NCI-H460 (cell line): Measurements from ENCODE around the gene DAP. TPM values are rescaled to one million over a fixed set of nuclear protein-coding genes. Genes with fewer than 3 reads are reported as not detected.
"Not testable (repeated sequence)": the region's sequence is repeated elsewhere in the genome, so short reads cannot be mapped to it uniquely, and the experiment has no call there.

Experiments used
- DNase-seq: peaks from one replicate; pipeline ENCODE4 v3.0.0-alpha.2; 2016; ENCODE audit warnings: low read depth; ENCODE audit errors: extremely low read depth
- total RNA-seq: library from RNA; depleted of rRNA; stranded (reverse); fragments of >200 nt; shearing (Covaris generic); gene quantifications from 2 replicates; pipeline ENCODE4 v1.2.3, GENCODE V29; 2014

The DAP gene
- total RNA-seq, 1 experiment from 2014 or later = 10.8 TPM

DNA sequence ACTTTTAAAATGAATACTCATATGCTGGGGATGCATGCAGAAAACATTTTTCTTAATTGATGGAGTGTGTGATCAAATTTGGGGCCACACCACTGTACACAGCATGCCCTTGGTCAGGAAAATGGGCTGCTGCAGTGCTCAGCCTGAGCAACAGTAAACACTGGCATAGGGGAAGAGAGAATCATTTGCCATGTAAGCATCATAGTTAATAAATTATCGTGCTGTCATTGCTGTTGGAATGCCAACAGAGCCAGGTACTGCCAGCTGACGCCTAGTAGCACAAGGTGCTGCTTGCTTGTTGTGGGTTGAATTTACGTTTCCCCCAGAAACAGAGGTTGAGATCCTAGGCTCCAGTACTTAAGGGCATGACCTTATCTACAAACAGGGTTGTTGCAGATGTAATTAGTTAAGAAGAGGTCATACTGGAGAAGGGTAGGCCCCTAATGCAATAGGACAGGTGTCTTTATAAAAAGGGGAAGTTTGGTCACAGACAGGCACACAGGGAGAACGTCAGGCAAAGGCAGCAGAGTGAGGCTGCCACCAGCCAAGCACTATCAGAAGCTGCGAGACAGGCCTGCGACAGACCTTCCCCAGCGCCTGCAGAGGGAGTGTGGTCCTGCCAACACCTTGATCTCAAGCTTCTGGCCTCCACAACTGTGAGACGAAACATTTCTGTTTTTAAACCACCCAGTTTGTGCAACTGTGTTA lies 25.3 kb downstream of the DAP start:
- no peak for DNase-seq

- no peak for DNase-seq
Measured at GRCh38 chr5:10734832-10735523, 26.1 kb downstream of the DAP start.

- DNase-seq = no peak
Measured at GRCh38 chr5:10734037-10734709, 26.9 kb downstream of the DAP start.

DNA sequence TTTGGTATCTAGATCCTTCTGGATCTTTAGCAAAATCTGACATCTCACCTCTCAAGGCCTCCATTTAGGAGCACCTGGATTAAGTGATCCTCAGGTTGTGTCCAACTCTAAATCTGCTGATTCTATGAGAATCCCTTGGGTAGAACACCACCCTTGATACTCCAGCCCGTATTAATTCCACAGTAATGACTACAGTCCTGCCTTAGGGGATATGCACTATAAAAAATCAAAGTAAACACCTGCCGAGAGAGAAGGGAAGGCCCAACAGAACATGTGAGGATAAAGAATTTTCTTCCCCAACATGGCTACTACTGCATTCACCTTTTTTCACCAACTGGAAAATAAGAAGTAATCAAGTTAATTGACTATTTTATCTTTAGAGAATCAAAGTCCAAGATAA lies 27.6 kb downstream of the DAP start:
- no peak for DNase-seq

DNA sequence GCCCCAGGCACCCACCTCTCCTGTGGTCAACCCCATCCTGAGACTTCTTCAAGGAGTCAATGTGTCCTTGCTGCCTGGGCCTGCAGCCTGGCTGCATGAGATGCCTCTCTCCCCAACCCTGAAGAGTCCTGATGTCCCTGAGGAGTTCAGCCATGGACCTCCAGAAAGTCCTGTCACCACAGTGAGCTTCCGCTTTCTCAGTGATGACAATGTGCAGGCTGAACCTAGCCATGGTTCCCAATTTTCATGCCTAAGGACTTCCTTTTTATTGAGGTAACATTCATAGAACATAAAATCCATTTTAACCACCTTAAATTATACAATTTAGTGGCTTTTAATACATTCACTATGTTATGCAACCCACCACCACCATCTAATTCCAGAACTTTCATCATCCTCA lies 29.1 kb downstream of the DAP start:
- no peak for DNase-seq

- no peak for DNase-seq
Measured at GRCh38 chr5:10730043-10730351, 31.0 kb downstream of the DAP start.

- no peak for DNase-seq
Measured at GRCh38 chr5:10729320-10730042, 31.6 kb downstream of the DAP start.

DNA sequence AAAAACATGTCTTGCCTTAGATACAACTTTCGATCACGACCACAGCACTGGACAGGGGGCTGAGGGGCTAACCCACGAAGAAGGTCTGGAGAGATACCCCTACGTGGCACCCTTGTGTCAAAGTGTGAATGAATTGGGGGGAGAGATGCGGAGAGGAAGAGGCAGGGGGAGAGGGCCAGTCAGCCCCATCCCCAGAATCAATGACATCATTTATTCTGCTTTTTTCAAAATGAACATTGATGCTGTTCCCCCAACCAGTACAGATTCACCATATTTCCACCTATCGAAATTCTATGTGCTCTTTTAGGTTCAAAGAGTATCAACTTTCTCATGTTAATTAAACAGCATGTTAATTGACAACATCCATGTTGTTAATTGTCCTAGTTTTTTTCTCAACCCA lies 32.4 kb downstream of the DAP start:
- no peak for DNase-seq

GRCh38 chr5:10727861-10728260 lies 33.2 kb downstream of the DAP start:
- no peak for DNase-seq

DNA sequence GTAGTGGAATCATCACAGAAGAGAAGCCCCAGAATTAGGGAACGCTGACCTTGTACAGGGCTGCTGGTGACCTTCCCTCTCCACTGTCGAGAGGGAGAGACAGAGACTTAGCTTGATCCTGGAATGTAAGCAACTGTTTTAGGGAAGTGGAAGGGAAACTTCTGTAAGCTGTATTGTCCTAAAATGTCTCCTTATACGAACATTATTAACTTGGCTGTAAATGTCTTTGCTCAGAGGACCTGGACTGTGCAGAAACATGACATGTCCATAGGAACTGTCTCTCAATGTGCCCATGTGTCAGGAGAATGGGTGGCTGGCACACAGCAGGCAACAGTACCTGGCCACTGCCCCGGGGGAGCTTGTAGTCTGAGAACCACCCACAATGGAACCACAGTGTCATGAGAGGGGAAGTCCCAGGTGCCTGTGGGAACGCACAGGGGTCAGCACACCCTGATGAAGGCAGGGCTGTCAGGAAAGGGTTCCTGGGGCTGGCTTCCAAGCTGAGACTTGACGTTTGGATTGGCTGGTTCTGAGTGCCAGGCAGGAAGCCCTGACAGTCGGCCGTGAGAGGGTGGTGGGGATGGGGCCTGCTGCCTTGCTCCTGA lies 34.0 kb downstream of the DAP start:
- no peak for DNase-seq

GRCh38 chr5:10726179-10726912 lies 34.7 kb downstream of the DAP start:
- DNase-seq = peak; percentile 25

GRCh38 chr5:10725636-10726035 lies 35.4 kb downstream of the DAP start:
- no peak for DNase-seq

- peak; percentile 69 for DNase-seq
Measured at GRCh38 chr5:10724781-10725507, 36.1 kb downstream of the DAP start.

DNA sequence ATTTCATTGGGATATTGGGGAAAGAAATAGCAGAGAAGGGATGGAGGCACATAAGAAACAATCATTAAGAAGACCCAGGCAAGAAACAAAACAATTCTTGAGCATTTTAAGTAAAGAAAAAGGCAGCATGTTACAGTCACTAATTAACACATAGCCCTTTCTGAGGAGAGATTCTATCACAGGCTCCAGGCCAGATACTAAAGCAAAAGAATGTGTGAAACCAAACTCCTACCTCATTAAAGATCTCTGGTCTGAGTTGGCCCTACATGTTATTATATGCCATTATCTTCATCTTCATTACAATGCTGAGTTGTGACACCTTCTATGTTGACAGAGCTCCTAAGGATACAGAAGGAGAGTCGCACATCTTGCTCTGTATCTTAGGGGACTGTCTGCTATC lies 37.5 kb downstream of the DAP start:
- no peak for DNase-seq

DNA sequence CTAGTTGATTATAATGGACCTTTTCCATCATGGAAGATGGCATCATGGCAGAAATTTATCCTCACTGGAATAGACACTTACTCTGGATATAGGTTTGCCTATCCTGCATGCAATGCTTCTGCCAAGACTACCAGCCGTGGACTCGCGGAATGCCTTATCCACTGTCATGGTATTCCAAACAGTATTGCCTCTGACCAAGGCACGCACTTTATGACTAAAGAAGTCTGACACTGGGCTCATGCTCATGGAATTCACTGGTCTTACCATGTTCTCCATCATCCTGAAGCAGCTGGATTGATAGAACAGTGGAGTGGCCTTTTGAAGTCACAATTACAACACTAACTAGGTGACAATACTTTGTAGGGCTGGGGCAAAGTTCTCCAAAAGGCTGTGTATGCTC lies 40.3 kb downstream of the DAP start:
- not testable (repeated sequence) for DNase-seq

DNA sequence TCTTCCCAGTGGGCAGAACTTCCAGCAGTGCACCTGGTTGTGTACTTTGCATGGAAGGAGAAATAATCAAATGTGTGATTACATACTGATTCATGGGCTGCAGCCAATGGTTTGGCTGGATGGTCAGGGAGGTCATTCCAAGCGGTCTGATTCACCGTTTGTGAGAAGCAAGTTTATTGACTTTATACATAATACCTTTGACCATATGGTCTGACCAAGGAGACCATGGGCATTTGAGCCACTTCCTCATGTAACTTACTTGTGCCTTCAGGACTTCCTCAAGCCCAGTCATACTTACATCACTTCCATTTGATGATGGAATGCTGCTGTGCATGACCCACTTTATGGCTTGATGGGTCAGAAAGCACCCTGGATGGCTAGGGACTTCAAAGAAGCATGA lies 41.1 kb downstream of the DAP start:
- no peak for DNase-seq

- DNase-seq = not testable (repeated sequence)
Measured at GRCh38 chr5:10718617-10719016, 42.4 kb downstream of the DAP start.

- DNase-seq = not testable (repeated sequence)
Measured at GRCh38 chr5:10716825-10717224, 44.2 kb downstream of the DAP start.

DNA sequence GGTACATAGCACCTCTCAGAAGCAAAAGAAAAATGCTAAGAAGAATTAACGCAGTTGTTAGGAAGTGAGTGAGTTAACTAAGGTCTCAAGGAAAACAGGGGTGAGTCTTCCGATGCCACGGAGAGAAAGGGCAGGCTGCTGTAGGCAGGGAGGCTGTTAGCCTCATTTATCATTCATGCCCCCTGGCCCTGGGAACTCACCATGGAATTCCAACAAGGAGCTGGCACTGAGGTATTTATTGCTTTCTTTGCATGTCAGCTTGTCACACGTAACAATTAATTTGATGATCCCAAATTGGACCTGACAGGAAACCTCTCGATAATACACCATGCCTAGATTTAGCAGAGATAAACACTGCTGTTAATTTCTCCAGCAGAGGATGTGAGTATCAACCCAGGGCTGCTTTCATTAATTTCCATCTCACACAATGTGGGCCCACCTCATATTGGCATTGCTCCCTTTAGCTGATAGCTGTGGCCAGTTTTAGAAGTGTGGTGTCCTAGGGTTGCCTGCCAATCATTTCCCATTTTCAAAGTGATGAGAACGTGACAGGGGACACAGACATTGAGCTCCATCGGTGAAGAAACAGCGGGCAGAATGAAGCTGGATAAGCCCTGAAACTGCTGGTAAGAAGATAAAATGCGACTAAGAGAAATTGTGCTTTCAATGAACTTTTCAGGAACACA lies 45.3 kb downstream of the DAP start:
- no peak for DNase-seq
